HepG2 (cell line): Measurements from ENCODE around the gene KCNB1. TPM values are rescaled to one million over a fixed set of nuclear protein-coding genes. Genes with fewer than 3 reads are reported as not detected.

Experiments used
- BATF2 ChIP-seq: sonication (generic); formaldehyde crosslinking; IDR thresholded peaks from 2 replicates; pipeline ENCODE4 v1.8.0; 2022; ENCODE audit warnings: mild to moderate bottlenecking, missing genetic modification reagents, moderate library complexity
- CHCHD3 ChIP-seq: sonication (generic); formaldehyde crosslinking; IDR thresholded peaks from 2 replicates; pipeline ENCODE4 v1.8.0; 2022; ENCODE audit warnings: mild to moderate bottlenecking, missing genetic modification reagents, moderate library complexity
- DR1 ChIP-seq: sonication (generic); formaldehyde crosslinking; IDR thresholded peaks from 2 replicates; pipeline ENCODE4 v1.8.0; 2021; ENCODE audit warnings: mild to moderate bottlenecking, missing genetic modification reagents, inconsistent platforms
- GZF1 ChIP-seq: sonication (generic); formaldehyde crosslinking; IDR thresholded peaks from 2 replicates; pipeline ENCODE4 v1.5.1; 2020; ENCODE audit warnings: mild to moderate bottlenecking, missing genetic modification reagents
- HMG20B ChIP-seq: conservative IDR thresholded peaks from 2 replicates; pipeline ENCODE4 v1.6.1; 2016; ENCODE audit warnings: missing genetic modification reagents, missing compliant biosample characterization
- HNRNPL ChIP-seq: fragments of 200-400 bp; formaldehyde crosslinking; IDR thresholded peaks from 2 replicates; pipeline ENCODE4 v1.6.1; 2017; ENCODE audit warnings: mild to moderate bottlenecking, low read depth, low read length
- HOXA9 ChIP-seq: sonication (generic); formaldehyde crosslinking; IDR thresholded peaks from 2 replicates; pipeline ENCODE4 v1.8.1; 2022; ENCODE audit warnings: missing genetic modification reagents, mild to moderate bottlenecking, moderate library complexity, borderline replicate concordance
- KDM4B ChIP-seq: sonication (generic); formaldehyde crosslinking; IDR thresholded peaks from 2 replicates; pipeline ENCODE4 v1.4.0; 2020; ENCODE audit warnings: missing genetic modification reagents
- MAFF ChIP-seq: IDR thresholded peaks from 2 replicates; pipeline ENCODE4 v1.6.1; 2011; ENCODE audit warnings: low read depth, low read length, improper control_type of control experiment
- MED13 ChIP-seq: sonication (generic); formaldehyde crosslinking; IDR thresholded peaks from 2 replicates; pipeline ENCODE4 v1.5.0; 2020; ENCODE audit warnings: missing genetic modification reagents
- MEIS1 ChIP-seq: sonication (generic); formaldehyde crosslinking; IDR thresholded peaks from 2 replicates; pipeline ENCODE4 v1.9.0; 2021; ENCODE audit warnings: mild to moderate bottlenecking, missing genetic modification reagents, moderate library complexity, borderline replicate concordance
- MYC ChIP-seq: sonication (generic); formaldehyde crosslinking; IDR thresholded peaks from 2 replicates; pipeline ENCODE4 v1.9.0; 2021; ENCODE audit warnings: missing genetic modification reagents, borderline replicate concordance
- NBN ChIP-seq: fragments of 450-650 bp; conservative IDR thresholded peaks from 2 replicates; pipeline ENCODE4 v1.6.1; 2017
- NFKBIZ ChIP-seq: IDR thresholded peaks from 2 replicates; pipeline ENCODE4 v1.6.1; 2018; ENCODE audit warnings: missing genetic modification reagents, missing compliant biosample characterization
- NR0B2 ChIP-seq: sonication (generic); formaldehyde crosslinking; IDR thresholded peaks from 2 replicates; pipeline ENCODE4 v1.4.0; 2020; ENCODE audit warnings: mild to moderate bottlenecking, missing genetic modification reagents
- PAX8 ChIP-seq: sonication (generic); formaldehyde crosslinking; IDR thresholded peaks from 2 replicates; pipeline ENCODE4 v1.8.0; 2022; ENCODE audit warnings: mild to moderate bottlenecking, missing genetic modification reagents, borderline replicate concordance
- POLR2A ChIP-seq, 2 experiments: IDR thresholded peaks; 2 replicates each; pipeline ENCODE4 v1.6.1; 2011; ENCODE audit warnings: low read depth in 2 of 2, low read length in 2 of 2, mild to moderate bottlenecking in 1 of 2, moderate library complexity in 1 of 2; ENCODE audit not compliant: insufficient read depth in 1 of 2
- RFX3 ChIP-seq: IDR thresholded peaks from 2 replicates; pipeline ENCODE4 v1.6.1; 2016; ENCODE audit warnings: missing biosample characterization, missing genetic modification reagents
- SRSF4 ChIP-seq: fragments of 200-400 bp; formaldehyde crosslinking; IDR thresholded peaks from one replicate; pipeline ENCODE4 v1.6.1; 2018; ENCODE audit warnings: mild to moderate bottlenecking, low read depth, low read length, moderate library complexity; ENCODE audit not compliant: poor library complexity, severe bottlenecking
- U2AF1 ChIP-seq: fragments of 200-400 bp; formaldehyde crosslinking; optimal IDR thresholded peaks from 2 replicates; pipeline ENCODE3; 2017; ENCODE audit warnings: mild to moderate bottlenecking, low read depth, low read length
- ZNF207 ChIP-seq: fragments of 450-650 bp; IDR thresholded peaks from 2 replicates; pipeline ENCODE4 v1.6.1; 2016; ENCODE audit warnings: antibody characterized with exemption, borderline replicate concordance
- ZNF280D ChIP-seq: sonication (generic); formaldehyde crosslinking; IDR thresholded peaks from 2 replicates; pipeline ENCODE4 v1.5.1; 2020; ENCODE audit warnings: mild to moderate bottlenecking, missing genetic modification reagents
- ZNF335 ChIP-seq: sonication (generic); formaldehyde crosslinking; IDR thresholded peaks from 2 replicates; pipeline ENCODE4 v1.4.0; 2020; ENCODE audit warnings: missing genetic modification reagents
- ZNF430 ChIP-seq: sonication (generic); formaldehyde crosslinking; IDR thresholded peaks from 2 replicates; pipeline ENCODE4 v1.9.0; 2021; ENCODE audit warnings: mild to moderate bottlenecking, missing genetic modification reagents
- ZNF775 ChIP-seq: sonication (generic); formaldehyde crosslinking; IDR thresholded peaks from 2 replicates; pipeline ENCODE4 v1.4.0; 2020; ENCODE audit warnings: missing genetic modification reagents, mild to moderate bottlenecking, moderate library complexity, borderline replicate concordance
- polyA plus RNA-seq, 8 experiments: library from polyadenylated mRNA; depleted of rRNA in 3 of 8; stranded (reverse) in 7 of 8; unstranded in 1 of 8; fragments of >200 nt; fragmentation: Illumina TruSeq in 4 of 8; extraction: Trizol in 4 of 8; gene quantifications; 2 replicates each; pipeline versions ENCODE4 v1.2.1 to v1.2.3, GENCODE V29; 2011 to 2016; ENCODE audit warnings: low read depth in 4 of 8, missing spikeins in 1 of 8, mixed read lengths in 1 of 8; ENCODE audit not compliant: insufficient read depth in 1 of 8
- total RNA-seq, 5 experiments: library from RNA; depleted of rRNA; stranded (reverse); fragments of >200 nt; fragmentation: Illumina TruSeq; extraction: Trizol; gene quantifications; 2 replicates each; pipeline ENCODE4 v1.2.3, GENCODE V29; 2016; ENCODE audit warnings: low read depth in 1 of 5

Gene KCNB1
- total and polyA plus RNA-seq, 2 of the 13 experiments (the other 11 are each of a cell fraction or from before 2014, with no cell fraction given), result 0.02 TPM; not detected in 1

- 0 out of 2 replicates have a peak, but pooled peaks have one; percentile 12 for TF ChIP-seq CHCHD3
- no peak for TF ChIP-seq RFX3 (CRISPR knock-in tag)
- no peak for TF ChIP-seq U2AF1
- TF ChIP-seq BATF2 (CRISPR knock-in tag), result 0 out of 2 replicates have a peak, but pooled peaks have one; percentile 34
- TF ChIP-seq ZNF207, result no peak
- TF ChIP-seq ZNF335, result no peak
- TF ChIP-seq ZNF775 (CRISPR knock-in tag), result no peak
- TF ChIP-seq NBN, result no peak
- TF ChIP-seq NR0B2 (CRISPR knock-in tag), result no peak
- TF ChIP-seq NFKBIZ, result no peak
- no peak for TF ChIP-seq MED13 (CRISPR knock-in tag)
- TF ChIP-seq MAFF, result no peak
- TF ChIP-seq HOXA9 (CRISPR knock-in tag), result 0 out of 2 replicates have a peak, but pooled peaks have one; percentile 29
- TF ChIP-seq KDM4B (CRISPR knock-in tag), result 0 out of 2 replicates have a peak, but pooled peaks have one; percentile 58
- no peak for TF ChIP-seq HMG20B (CRISPR knock-in tag)
- TF ChIP-seq DR1 (CRISPR knock-in tag), result no peak
- no peak for TF ChIP-seq ZNF280D (CRISPR knock-in tag)
- TF ChIP-seq HNRNPL, result no peak
- no peak for TF ChIP-seq GZF1 (CRISPR knock-in tag)
- TF ChIP-seq MEIS1 (CRISPR knock-in tag), result peak; percentile 86
- peak; percentile 62; the same call in 1 of the 2 replicates for TF ChIP-seq ZNF430 (CRISPR knock-in tag)
- no peak for TF ChIP-seq POLR2A (IDR thresholded peaks at IDR 0.05; ENCODE audit: insufficient read depth in 1 of 2, low read depth in 2 of 2, low read length in 2 of 2)
- TF ChIP-seq PAX8, result peak; percentile 86; the same call in 1 of the 2 replicates
- no peak for TF ChIP-seq SRSF4
- peak; percentile 60; the same call in 1 of the 2 replicates for TF ChIP-seq MYC (CRISPR knock-in tag)
Measured at GRCh38 chr20:49484180-49485140, 2.0 kb upstream of the KCNB1 start (continued).
